Measurements from ENCODE around the gene FAM131A. TPM values are rescaled to one million over a fixed set of nuclear protein-coding genes. Genes with fewer than 3 reads are reported as not detected.

Gene FAM131A
- total RNA-seq, 1 experiment from 2014 or later: 14.4 TPM

GRCh38 chr3:184327171-184327570 is 10.2 kb upstream of the FAM131A start:
- no peaks in the 10 kb centered on the region for H3K4me1 ChIP-seq (ENCODE audit: insufficient read depth, low read length)
- no peak overlapping the region for H3K18ac ChIP-seq (ENCODE audit: insufficient read length, low read depth, low read length)
- H3K14ac ChIP-seq (ENCODE audit: insufficient read depth, low read length): no peak overlapping the region
- H2BK120ac ChIP-seq (ENCODE audit: low read depth, low read length, poor library complexity, severe bottlenecking): no peak overlapping the region
- no peak overlapping the region for H2BK12ac ChIP-seq (ENCODE audit: insufficient read length, low read depth, low read length)
- H3K27me3 ChIP-seq (ENCODE audit: insufficient read depth, low read length): no peaks in the 10 kb centered on the region
- H3K4ac ChIP-seq (ENCODE audit: low read depth, low read length): no peak overlapping the region
- no peaks in the 10 kb centered on the region for H3K9me3 Mint-ChIP-seq
- no peak overlapping the region for H4K5ac ChIP-seq (ENCODE audit: insufficient read length, low read depth, low read length)
- no peak for TF ChIP-seq CTCF (conservative IDR thresholded peaks at IDR 0.05)
- H2BK15ac ChIP-seq (ENCODE audit: low read depth, low read length): no peak overlapping the region
- no peaks in the 10 kb centered on the region; the same call in none of the 2 replicates for H3K27me3 Mint-ChIP-seq (ENCODE audit: low read depth)
- DNase-seq: no peak
- peaks cover 89 to 98% (median 97%) of the 10 kb centered on the region in 3 experiments for H3K36me3 Mint-ChIP-seq (ENCODE audit: insufficient read depth in 1 of 3, low read depth in 3 of 3)
- no peak overlapping the region for H2AFZ ChIP-seq (ENCODE audit: low read length)
- H3K9ac ChIP-seq (ENCODE audit: extremely low read depth, insufficient read length, low read length): no peak overlapping the region
- H4K20me1 ChIP-seq (ENCODE audit: control insufficient read depth, insufficient read depth, insufficient read length): no peaks in the 10 kb centered on the region
- H3K4me2 ChIP-seq (ENCODE audit: insufficient read depth, insufficient read length, low read length): no peak overlapping the region
- no peak overlapping the region for H2BK5ac ChIP-seq (ENCODE audit: insufficient read length, low read length)
- H3K4me3 Mint-ChIP-seq: no peak overlapping the region
- no peak overlapping the region for H2AK5ac ChIP-seq (ENCODE audit: insufficient read length, low read length)
- no CpG with 5 or more reads among the region's 21 CpGs for WGBS (ENCODE audit: extremely low coverage, insufficient read length, low lambda C conversion rate)
- H3K23ac ChIP-seq (ENCODE audit: insufficient read length, low read depth, low read length): no peak overlapping the region
- no peak overlapping the region for H4K91ac ChIP-seq (ENCODE audit: insufficient read length, low read depth, low read length)
- H2BK20ac ChIP-seq (ENCODE audit: low read depth, low read length, poor library complexity, severe bottlenecking): no peak overlapping the region
- H3K23me2 ChIP-seq (ENCODE audit: insufficient read length, low read depth, low read length, poor library complexity, severe bottlenecking): no peaks in the 10 kb centered on the region
- H3K79me2 ChIP-seq (ENCODE audit: insufficient read depth, low read length): no peaks in the 10 kb centered on the region
- no peak overlapping the region for H4K8ac ChIP-seq (replicated peaks; ENCODE audit: insufficient read length, low read depth, low read length)
- H3K4me1 Mint-ChIP-seq: no peaks in the 10 kb centered on the region
- no peaks in the 10 kb centered on the region for H3K79me1 ChIP-seq (ENCODE audit: insufficient read depth, low read depth, low read length, poor library complexity, severe bottlenecking)
- no peaks in the 10 kb centered on the region for H3K9me3 ChIP-seq (ENCODE audit: control insufficient read depth, low read depth, low read length)
- no peak overlapping the region for H3K27ac ChIP-seq (ENCODE audit: insufficient read length, low read depth, low read length)
- no peak overlapping the region for H3K56ac ChIP-seq (ENCODE audit: insufficient read length, low read depth, low read length)
- H3T11ph ChIP-seq (ENCODE audit: low read length): no peak overlapping the region
- peak overlapping the region in 1 of 3 experiments; percentile 83; a peak in 2 of 7 replicates for H3K27ac Mint-ChIP-seq

All from H9 (cell line).